ENCODE measurements around the gene HAAO.

- TF ChIP-seq EP300 (IDR thresholded peaks at IDR 0.05; ENCODE audit: borderline replicate concordance) (no peak), TCF12 (IDR thresholded peaks at IDR 0.05; ENCODE audit: low read depth) (no peak), MAX (IDR thresholded peaks at IDR 0.05) (no peak), RAD21 (IDR thresholded peaks at IDR 0.05; ENCODE audit: low read depth) (no peak), NFIC (IDR thresholded peaks at IDR 0.05) (no peak), EGR1 (IDR thresholded peaks at IDR 0.05) (no peak), CREB1 (IDR thresholded peaks at IDR 0.05; ENCODE audit: low read depth) (no peak), TAF1 (IDR thresholded peaks at IDR 0.05; ENCODE audit: low read depth) (no peak), REST (IDR thresholded peaks at IDR 0.05; ENCODE audit: low read depth) (no peak), YY1 (IDR thresholded peaks at IDR 0.05; ENCODE audit: low read depth) (no peak), FOXM1 (IDR thresholded peaks at IDR 0.05; ENCODE audit: borderline replicate concordance, low read depth) (no peak), CEBPB (IDR thresholded peaks at IDR 0.05) (no peak)
- TF ChIP-seq, protein P1, sequence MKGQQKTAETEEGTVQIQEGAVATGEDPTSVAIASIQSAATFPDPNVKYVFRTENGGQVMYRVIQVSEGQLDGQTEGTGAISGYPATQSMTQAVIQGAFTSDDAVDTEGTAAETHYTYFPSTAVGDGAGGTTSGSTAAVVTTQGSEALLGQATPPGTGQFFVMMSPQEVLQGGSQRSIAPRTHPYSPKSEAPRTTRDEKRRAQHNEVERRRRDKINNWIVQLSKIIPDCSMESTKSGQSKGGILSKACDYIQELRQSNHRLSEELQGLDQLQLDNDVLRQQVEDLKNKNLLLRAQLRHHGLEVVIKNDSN (IDR thresholded peaks at IDR 0.05), result no peak
These were observed 30.8 kb downstream of the HAAO start for GRCh38 chr2:42761554-42761953.
